Hypothalamus (tissue), 51 donors: Measurements from ENCODE around the gene MEX3B.
"Not testable (repeated sequence)": the region's sequence is repeated elsewhere in the genome, so short reads cannot be mapped to it uniquely, and the experiment has no call there.

Experiments
- DNase-seq, 51 donors: peaks; one replicate each; lab custom pipeline; 2025; lab: John Stamatoyannopoulos, UW

MEX3B gene

GRCh38 chr15:82051664-82052063 is 5.8 kb upstream of the MEX3B start:
- DNase-seq: peak in 4 of 51 donors; percentile 2 to 41 (median 16)

- no peak for DNase-seq
Observed at GRCh38 chr15:82048811-82049210, 3.0 kb upstream of the MEX3B start.

GRCh38 chr15:82047453-82048400 is 1.9 kb upstream of the MEX3B start:
- peak in 8 of 51 donors; percentile 4 to 69 (median 54) for DNase-seq

- DNase-seq: peak; percentile 27 to 97 (median 81)
Observed at GRCh38 chr15:82046666-82047452, 1.0 kb upstream of the MEX3B start.

GRCh38 chr15:82045179-82045891 is 483 bp downstream of the MEX3B start:
- peak in 34 of 51 donors; percentile 10 to 72 (median 52) for DNase-seq

- peak in 20 of 51 donors; percentile 10 to 63 (median 34) for DNase-seq
Observed at GRCh38 chr15:82044373-82045178, 1.2 kb downstream of the MEX3B start.

- no peak for DNase-seq
Observed at GRCh38 chr15:82043796-82044372, 1.9 kb downstream of the MEX3B start.

- DNase-seq: peak in 1 of 51 donors; percentile 2
Observed at GRCh38 chr15:82043130-82043673, 2.6 kb downstream of the MEX3B start.

GRCh38 chr15:82040862-82041261 is 5.0 kb downstream of the MEX3B start:
- no peak for DNase-seq

- no peak for DNase-seq
Observed at GRCh38 chr15:82040390-82040789, 5.4 kb downstream of the MEX3B start.

- DNase-seq: no peak
Observed at GRCh38 chr15:82039871-82040270, 5.9 kb downstream of the MEX3B start.

- DNase-seq: no peak
Observed at GRCh38 chr15:82036461-82036860, 9.4 kb downstream of the MEX3B start.

- DNase-seq: no peak
Observed at GRCh38 chr15:82031871-82032270, 13.9 kb downstream of the MEX3B start.

GRCh38 chr15:82030176-82030575 is 15.6 kb downstream of the MEX3B start:
- DNase-seq: no peak

GRCh38 chr15:82028163-82028562 is 17.7 kb downstream of the MEX3B start:
- not testable (repeated sequence) for DNase-seq

GRCh38 chr15:82021992-82022391 is 23.8 kb downstream of the MEX3B start:
- DNase-seq: no peak

- no peak for DNase-seq
Observed at GRCh38 chr15:82020625-82021394, 25.0 kb downstream of the MEX3B start.

GRCh38 chr15:82018201-82018600 is 27.6 kb downstream of the MEX3B start:
- DNase-seq: no peak
